Measurements from ENCODE around the gene BABAM1. TPM values are rescaled to one million over a fixed set of nuclear protein-coding genes. Genes with fewer than 3 reads are reported as not detected.
A peak's percentile ranks its signal among the peaks of the same experiment; 100 is the strongest.

The BABAM1 gene
- total and polyA plus RNA-seq, 10 of the 15 experiments (the other 5 are each of a cell fraction or from before 2014, with no cell fraction given), result 11.9 to 154 (median 103) TPM

DNA sequence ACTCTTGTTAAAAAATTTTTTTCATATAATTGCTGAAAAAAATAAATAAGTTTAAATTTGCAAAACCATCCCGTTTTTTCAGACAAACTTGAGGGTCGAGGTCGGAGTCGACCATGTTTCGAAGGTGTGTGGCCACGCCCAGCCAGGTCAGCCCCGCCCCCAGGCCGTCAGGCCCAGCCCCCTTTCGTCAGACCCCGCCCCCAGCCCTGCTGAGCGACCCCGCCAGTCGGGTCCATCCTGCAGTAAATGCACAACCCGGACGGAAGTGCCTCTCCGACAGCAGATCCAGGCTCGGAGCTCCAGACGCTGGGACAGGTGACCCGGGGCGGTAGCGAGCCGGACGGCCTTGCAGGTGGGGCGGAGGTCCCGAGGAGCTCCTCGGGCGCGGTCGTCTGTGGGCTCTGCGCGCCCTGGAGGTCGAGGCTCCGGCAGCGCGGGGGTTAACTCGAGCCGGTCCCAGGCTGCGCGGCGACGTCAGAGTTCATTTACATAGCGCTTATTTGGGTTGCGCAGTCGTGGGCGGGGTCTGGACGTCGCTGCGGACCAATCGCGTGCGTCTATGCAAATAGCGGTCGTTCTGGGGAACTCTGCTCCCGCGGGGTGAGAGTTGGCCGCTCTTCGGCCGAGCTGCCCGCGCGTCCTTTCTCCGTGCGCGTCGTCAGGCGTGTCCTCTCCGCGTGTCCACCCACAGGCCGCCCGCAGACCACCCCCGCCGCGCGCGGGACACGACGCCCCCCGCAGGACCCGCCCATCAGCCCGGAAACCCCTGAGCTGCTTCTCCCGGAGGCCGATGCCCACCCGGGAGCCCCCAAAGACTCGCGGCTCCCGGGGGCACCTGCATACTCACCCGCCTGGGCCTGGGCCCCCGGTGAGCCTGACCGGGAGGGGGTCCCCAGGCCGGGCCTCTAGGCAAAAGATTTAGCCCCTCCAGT is 41.0 kb upstream of the BABAM1 start, which contains the start of gene OCEL1 (continued):
- no peak for TF ChIP-seq CEBPB (IDR thresholded peaks at IDR 0.05; ENCODE audit: borderline replicate concordance in 1 of 2, low read depth in 2 of 2, low read length in 2 of 2)
- TF ChIP-seq, protein P1, sequence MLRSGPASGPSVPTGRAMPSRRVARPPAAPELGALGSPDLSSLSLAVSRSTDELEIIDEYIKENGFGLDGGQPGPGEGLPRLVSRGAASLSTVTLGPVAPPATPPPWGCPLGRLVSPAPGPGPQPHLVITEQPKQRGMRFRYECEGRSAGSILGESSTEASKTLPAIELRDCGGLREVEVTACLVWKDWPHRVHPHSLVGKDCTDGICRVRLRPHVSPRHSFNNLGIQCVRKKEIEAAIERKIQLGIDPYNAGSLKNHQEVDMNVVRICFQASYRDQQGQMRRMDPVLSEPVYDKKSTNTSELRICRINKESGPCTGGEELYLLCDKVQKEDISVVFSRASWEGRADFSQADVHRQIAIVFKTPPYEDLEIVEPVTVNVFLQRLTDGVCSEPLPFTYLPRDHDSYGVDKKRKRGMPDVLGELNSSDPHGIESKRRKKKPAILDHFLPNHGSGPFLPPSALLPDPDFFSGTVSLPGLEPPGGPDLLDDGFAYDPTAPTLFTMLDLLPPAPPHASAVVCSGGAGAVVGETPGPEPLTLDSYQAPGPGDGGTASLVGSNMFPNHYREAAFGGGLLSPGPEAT (IDR thresholded peaks at IDR 0.05; ENCODE audit: low read depth), result peak; percentile 82
- TF ChIP-seq RBBP5 (conservative IDR thresholded peaks at IDR 0.05), result no peak
- TF ChIP-seq KAT2A (conservative IDR thresholded peaks at IDR 0.05; ENCODE audit: control insufficient read depth, low read depth, low read length), result no peak
- TF ChIP-seq, protein P2, sequence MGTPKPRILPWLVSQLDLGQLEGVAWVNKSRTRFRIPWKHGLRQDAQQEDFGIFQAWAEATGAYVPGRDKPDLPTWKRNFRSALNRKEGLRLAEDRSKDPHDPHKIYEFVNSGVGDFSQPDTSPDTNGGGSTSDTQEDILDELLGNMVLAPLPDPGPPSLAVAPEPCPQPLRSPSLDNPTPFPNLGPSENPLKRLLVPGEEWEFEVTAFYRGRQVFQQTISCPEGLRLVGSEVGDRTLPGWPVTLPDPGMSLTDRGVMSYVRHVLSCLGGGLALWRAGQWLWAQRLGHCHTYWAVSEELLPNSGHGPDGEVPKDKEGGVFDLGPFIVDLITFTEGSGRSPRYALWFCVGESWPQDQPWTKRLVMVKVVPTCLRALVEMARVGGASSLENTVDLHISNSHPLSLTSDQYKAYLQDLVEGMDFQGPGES (IDR thresholded peaks at IDR 0.05), result no peak
- TF ChIP-seq POLR2AphosphoS5 (IDR thresholded peaks at IDR 0.05; ENCODE audit: low read length), result peak; percentile 89
- TF ChIP-seq PAX8 (IDR thresholded peaks at IDR 0.05), result no peak
- no peak for TF ChIP-seq SUZ12 (IDR thresholded peaks at IDR 0.05; ENCODE audit: unreplicated experiment)
- no peak for TF ChIP-seq SMC3 (IDR thresholded peaks at IDR 0.05; ENCODE audit: borderline replicate concordance, low read length)
- peak; percentile 98 for TF ChIP-seq POU2F2 (IDR thresholded peaks at IDR 0.05; ENCODE audit: borderline replicate concordance, low read depth, low read length)
- TF ChIP-seq ZZZ3 (IDR thresholded peaks at IDR 0.05; ENCODE audit: control insufficient read depth, insufficient read length, low read depth), result no peak
- peak; percentile 77 for TF ChIP-seq NBN (IDR thresholded peaks at IDR 0.05)
- TF ChIP-seq, protein P3, sequence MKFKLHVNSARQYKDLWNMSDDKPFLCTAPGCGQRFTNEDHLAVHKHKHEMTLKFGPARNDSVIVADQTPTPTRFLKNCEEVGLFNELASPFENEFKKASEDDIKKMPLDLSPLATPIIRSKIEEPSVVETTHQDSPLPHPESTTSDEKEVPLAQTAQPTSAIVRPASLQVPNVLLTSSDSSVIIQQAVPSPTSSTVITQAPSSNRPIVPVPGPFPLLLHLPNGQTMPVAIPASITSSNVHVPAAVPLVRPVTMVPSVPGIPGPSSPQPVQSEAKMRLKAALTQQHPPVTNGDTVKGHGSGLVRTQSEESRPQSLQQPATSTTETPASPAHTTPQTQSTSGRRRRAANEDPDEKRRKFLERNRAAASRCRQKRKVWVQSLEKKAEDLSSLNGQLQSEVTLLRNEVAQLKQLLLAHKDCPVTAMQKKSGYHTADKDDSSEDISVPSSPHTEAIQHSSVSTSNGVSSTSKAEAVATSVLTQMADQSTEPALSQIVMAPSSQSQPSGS (IDR thresholded peaks at IDR 0.05; ENCODE audit: low read length), result no peak
- TF ChIP-seq, protein P4, sequence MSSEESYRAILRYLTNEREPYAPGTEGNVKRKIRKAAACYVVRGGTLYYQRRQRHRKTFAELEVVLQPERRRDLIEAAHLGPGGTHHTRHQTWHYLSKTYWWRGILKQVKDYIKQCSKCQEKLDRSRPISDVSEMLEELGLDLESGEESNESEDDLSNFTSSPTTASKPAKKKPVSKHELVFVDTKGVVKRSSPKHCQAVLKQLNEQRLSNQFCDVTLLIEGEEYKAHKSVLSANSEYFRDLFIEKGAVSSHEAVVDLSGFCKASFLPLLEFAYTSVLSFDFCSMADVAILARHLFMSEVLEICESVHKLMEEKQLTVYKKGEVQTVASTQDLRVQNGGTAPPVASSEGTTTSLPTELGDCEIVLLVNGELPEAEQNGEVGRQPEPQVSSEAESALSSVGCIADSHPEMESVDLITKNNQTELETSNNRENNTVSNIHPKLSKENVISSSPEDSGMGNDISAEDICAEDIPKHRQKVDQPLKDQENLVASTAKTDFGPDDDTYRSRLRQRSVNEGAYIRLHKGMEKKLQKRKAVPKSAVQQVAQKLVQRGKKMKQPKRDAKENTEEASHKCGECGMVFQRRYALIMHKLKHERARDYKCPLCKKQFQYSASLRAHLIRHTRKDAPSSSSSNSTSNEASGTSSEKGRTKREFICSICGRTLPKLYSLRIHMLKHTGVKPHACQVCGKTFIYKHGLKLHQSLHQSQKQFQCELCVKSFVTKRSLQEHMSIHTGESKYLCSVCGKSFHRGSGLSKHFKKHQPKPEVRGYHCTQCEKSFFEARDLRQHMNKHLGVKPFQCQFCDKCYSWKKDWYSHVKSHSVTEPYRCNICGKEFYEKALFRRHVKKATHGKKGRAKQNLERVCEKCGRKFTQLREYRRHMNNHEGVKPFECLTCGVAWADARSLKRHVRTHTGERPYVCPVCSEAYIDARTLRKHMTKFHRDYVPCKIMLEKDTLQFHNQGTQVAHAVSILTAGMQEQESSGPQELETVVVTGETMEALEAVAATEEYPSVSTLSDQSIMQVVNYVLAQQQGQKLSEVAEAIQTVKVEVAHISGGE (CRISPR knock-in tag; IDR thresholded peaks at IDR 0.05), result no peak
- no peak for TF ChIP-seq CBX5 (IDR thresholded peaks at IDR 0.05; ENCODE audit: low read depth)
- TF ChIP-seq SP1 (IDR thresholded peaks at IDR 0.05; ENCODE audit: low read depth, low read length), result peak; percentile 84
- TF ChIP-seq ETV6 (conservative IDR thresholded peaks at IDR 0.05 in 1 of 2, IDR thresholded peaks at IDR 0.05 in 1 of 2; ENCODE audit: borderline replicate concordance in 1 of 2, low read depth in 1 of 2), result 0 out of 4 replicates have a peak, but pooled peaks of 1 of the 2 experiments have one; percentile 16
- no peak for TF ChIP-seq ZNF274 (IDR thresholded peaks at IDR 0.05; ENCODE audit: insufficient read depth, insufficient read length)
- TF ChIP-seq, protein P5, sequence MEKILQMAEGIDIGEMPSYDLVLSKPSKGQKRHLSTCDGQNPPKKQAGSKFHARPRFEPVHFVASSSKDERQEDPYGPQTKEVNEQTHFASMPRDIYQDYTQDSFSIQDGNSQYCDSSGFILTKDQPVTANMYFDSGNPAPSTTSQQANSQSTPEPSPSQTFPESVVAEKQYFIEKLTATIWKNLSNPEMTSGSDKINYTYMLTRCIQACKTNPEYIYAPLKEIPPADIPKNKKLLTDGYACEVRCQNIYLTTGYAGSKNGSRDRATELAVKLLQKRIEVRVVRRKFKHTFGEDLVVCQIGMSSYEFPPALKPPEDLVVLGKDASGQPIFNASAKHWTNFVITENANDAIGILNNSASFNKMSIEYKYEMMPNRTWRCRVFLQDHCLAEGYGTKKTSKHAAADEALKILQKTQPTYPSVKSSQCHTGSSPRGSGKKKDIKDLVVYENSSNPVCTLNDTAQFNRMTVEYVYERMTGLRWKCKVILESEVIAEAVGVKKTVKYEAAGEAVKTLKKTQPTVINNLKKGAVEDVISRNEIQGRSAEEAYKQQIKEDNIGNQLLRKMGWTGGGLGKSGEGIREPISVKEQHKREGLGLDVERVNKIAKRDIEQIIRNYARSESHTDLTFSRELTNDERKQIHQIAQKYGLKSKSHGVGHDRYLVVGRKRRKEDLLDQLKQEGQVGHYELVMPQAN (conservative IDR thresholded peaks at IDR 0.05), result peak; percentile 50

Data from GM12878 (cell line).